ENCODE measurements around the gene ADORA3. TPM values are rescaled to one million over a fixed set of nuclear protein-coding genes. Genes with fewer than 3 reads are reported as not detected.

ADORA3 gene
- total RNA-seq, 2 donors from 2014 or later = 1.6 to 3.6 TPM

DNA sequence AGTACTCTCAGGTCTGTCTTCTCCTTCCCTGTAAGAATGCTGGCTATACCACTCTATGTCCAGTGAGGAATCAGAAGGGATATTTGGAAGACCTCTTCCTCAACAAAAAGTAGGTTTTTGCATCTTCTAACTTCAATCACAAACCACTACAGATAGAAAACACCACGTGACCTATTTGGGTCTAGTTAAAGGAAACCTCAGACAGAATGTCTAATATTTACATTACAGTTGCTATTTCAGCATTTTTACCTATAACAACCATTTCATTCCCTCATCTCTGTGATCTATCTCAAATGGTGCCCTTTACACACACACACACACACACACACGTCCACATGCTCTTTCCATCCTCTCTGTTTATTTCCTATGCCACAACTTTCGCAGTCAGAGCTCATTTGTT is 7.9 kb upstream of the ADORA3 start:
- no peak overlapping the region for H3K27ac ChIP-seq
- DNase-seq = no peak
- H3K36me3 ChIP-seq (replicated peaks in 1 of 2; ENCODE audit: insufficient read depth in 1 of 2, low read depth in 2 of 2) = no peaks in the 10 kb centered on the region
- H3K9me3 ChIP-seq = no peaks in the 10 kb centered on the region
- peaks cover 32% of the 10 kb centered on the region for H3K4me1 ChIP-seq
- 65 to 75% methylated on average over 3 of the region's 3 CpGs for WGBS, 2 donors
- H3K4me3 ChIP-seq = no peak overlapping the region
- H3K27me3 ChIP-seq = no peaks in the 10 kb centered on the region
- no peak for ATAC-seq
- TF ChIP-seq, protein P1, sequence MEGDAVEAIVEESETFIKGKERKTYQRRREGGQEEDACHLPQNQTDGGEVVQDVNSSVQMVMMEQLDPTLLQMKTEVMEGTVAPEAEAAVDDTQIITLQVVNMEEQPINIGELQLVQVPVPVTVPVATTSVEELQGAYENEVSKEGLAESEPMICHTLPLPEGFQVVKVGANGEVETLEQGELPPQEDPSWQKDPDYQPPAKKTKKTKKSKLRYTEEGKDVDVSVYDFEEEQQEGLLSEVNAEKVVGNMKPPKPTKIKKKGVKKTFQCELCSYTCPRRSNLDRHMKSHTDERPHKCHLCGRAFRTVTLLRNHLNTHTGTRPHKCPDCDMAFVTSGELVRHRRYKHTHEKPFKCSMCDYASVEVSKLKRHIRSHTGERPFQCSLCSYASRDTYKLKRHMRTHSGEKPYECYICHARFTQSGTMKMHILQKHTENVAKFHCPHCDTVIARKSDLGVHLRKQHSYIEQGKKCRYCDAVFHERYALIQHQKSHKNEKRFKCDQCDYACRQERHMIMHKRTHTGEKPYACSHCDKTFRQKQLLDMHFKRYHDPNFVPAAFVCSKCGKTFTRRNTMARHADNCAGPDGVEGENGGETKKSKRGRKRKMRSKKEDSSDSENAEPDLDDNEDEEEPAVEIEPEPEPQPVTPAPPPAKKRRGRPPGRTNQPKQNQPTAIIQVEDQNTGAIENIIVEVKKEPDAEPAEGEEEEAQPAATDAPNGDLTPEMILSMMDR (IDR thresholded peaks at IDR 0.05) = no peak
- no peak for TF ChIP-seq POLR2A (IDR thresholded peaks at IDR 0.05)
- intact Hi-C loops (cut with DNase I) = loop anchor here (10.0 kb wide), 1 partner anchor 153 kb away; no protein-coding TSS in a partner anchor

GRCh38 chr1:111509997-111510375 is 6.6 kb upstream of the ADORA3 start:
- Histone ChIP-seq H3K36me3 (replicated peaks in 1 of 2; ENCODE audit: insufficient read depth in 1 of 2, low read depth in 2 of 2) (no peaks in the 10 kb centered on the region), H3K27ac (no peak overlapping the region), H3K4me1 (peaks cover 22% of the 10 kb centered on the region), H3K9me3 (no peaks in the 10 kb centered on the region), H3K27me3 (no peaks in the 10 kb centered on the region), H3K4me3 (no peak overlapping the region)
- DNase-seq (no peak), ATAC-seq (no peak)
- TF ChIP-seq POLR2A (IDR thresholded peaks at IDR 0.05) = no peak
- TF ChIP-seq, protein P1 (IDR thresholded peaks at IDR 0.05) = no peak
- WGBS, 2 donors = 62 to 67% methylated on average over 3 of the region's 3 CpGs
- intact Hi-C loops (cut with DNase I) = loop anchor here (10.0 kb wide), 2 partner anchors 155 to 265 kb away; no protein-coding TSS in a partner anchor

DNA sequence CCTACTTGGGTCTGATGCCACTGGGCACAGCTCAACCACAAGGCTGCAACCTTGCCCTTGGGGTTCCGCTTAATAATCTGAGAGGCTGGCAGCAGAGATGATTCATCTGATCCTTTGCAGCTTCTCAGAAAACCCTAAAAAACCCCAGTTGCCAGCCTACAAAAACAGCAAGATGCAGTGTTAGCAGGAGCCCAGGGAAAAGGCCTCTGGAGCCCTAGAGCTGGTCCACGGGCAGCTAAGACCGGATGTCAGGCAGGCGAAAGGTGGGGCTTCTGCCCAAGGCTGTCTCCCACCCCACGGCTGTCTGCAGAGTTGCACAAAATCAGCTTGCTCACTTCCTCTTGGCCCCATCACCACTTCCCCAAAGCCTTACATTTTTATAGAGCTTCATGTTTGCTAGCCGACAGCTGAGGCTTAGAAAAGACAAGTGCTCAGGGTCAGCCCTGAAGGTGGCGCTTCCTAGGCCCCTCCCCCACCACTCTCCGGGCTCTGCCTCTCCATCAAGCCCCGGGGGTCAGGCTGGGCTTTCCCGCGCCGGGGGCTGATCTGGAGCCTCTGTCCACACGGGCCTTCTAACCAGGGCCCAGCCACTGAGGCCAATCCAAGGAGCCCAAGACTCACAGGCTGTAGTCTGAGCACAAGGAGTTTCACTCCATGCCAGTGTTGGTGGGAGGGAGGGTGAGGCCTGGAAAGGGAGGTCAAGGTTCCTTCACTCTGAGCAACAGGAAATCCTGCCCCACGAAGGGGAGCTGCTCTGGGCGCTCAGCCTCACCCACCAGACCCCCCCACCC is 4.2 kb upstream of the ADORA3 start:
- H3K4me3 ChIP-seq = no peak overlapping the region
- no peaks in the 10 kb centered on the region for H3K27me3 ChIP-seq
- intact Hi-C loops (cut with DNase I) = loop anchor here (10.0 kb wide), 1 partner anchor 267 kb away; no protein-coding TSS in a partner anchor
- H3K4me1 ChIP-seq = peaks cover 22% of the 10 kb centered on the region
- no peaks in the 10 kb centered on the region for H3K9me3 ChIP-seq
- no peaks in the 10 kb centered on the region for H3K36me3 ChIP-seq (replicated peaks in 1 of 2; ENCODE audit: insufficient read depth in 1 of 2, low read depth in 2 of 2)
- 34 to 50% methylated on average over 12 to 15 of the region's 15 CpGs for WGBS, 2 donors
- peak in 1 of 3 donors; percentile 32 for TF ChIP-seq POLR2A (IDR thresholded peaks at IDR 0.05)
- TF ChIP-seq, protein P1 (IDR thresholded peaks at IDR 0.05) = peak in 1 of 7 experiments; percentile 3
- DNase-seq (peak; percentile 47 to 83 (median 58)), ATAC-seq (peak; percentile 70)
- peak overlapping the region; percentile 80 to 89 (median 84) for H3K27ac ChIP-seq

DNA sequence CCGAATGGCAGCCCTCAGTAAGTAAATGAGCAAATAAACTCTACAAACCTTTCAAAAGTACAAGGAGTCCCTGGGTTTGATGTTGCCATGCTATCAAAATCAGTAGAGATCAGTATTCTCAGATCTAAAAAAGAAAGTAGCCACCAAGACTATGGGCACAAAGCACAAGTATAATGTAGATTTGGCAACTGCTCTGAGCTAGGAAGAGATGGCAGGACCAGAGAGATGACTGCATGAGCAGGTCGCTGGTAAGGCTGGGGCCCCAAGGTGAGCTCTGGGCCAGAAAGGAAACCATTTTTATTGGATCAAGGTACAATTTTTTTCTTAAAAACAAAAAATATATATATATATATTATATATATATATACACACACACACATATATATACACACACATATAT is 3.1 kb upstream of the ADORA3 start:
- no peaks in the 10 kb centered on the region for H3K27me3 ChIP-seq
- TF ChIP-seq, protein P1 (IDR thresholded peaks at IDR 0.05) = no peak
- TF ChIP-seq POLR2A (IDR thresholded peaks at IDR 0.05) = no peak
- 46 to 47% methylated on average over 2 of the region's 2 CpGs for WGBS, 2 donors
- peaks cover 22% of the 10 kb centered on the region for H3K4me1 ChIP-seq
- H3K36me3 ChIP-seq (replicated peaks in 1 of 2; ENCODE audit: insufficient read depth in 1 of 2, low read depth in 2 of 2) = no peaks in the 10 kb centered on the region
- ATAC-seq (no peak), DNase-seq (no peak)
- H3K9me3 ChIP-seq = no peaks in the 10 kb centered on the region
- intact Hi-C loops (cut with DNase I) = loop anchor here (10.0 kb wide), 1 partner anchor 268 kb away; no protein-coding TSS in a partner anchor
- no peak overlapping the region for H3K4me3 ChIP-seq
- peak overlapping the region in 1 of 4 donors; percentile 68 for H3K27ac ChIP-seq
